Measurements from ENCODE around the gene TRIML1.

TRIML1 gene

GRCh38 chr4:188110741-188111471 is 28.3 kb upstream of the TRIML1 start:
- Histone ChIP-seq H3K9me3 (ENCODE audit: insufficient read depth, low read length, severe bottlenecking) (peaks cover 8% of the 10 kb centered on the region), H3K4me1 (ENCODE audit: insufficient read depth, low read length) (no peaks in the 10 kb centered on the region), H3K4me3 (ENCODE audit: low read depth in 1 of 2, low read length in 2 of 2) (no peak overlapping the region), H2AFZ (ENCODE audit: low read depth, low read length) (no peak overlapping the region), H3K4me2 (ENCODE audit: insufficient read depth, low read length) (no peak overlapping the region), H4K20me1 (ENCODE audit: insufficient read depth, low read length) (no peaks in the 10 kb centered on the region), H3K27ac (ENCODE audit: low read length) (no peak overlapping the region), H3K79me2 (ENCODE audit: insufficient read depth, low read length) (no peaks in the 10 kb centered on the region), H3K9ac (ENCODE audit: low read depth, low read length) (no peak overlapping the region), H3K36me3 (ENCODE audit: insufficient read depth, low read length) (no peaks in the 10 kb centered on the region), H3K27me3 (ENCODE audit: insufficient read depth, low read length, poor library complexity) (no peaks in the 10 kb centered on the region)
- DNase-seq (no peak), ATAC-seq (ENCODE audit: insufficient read depth, low read depth) (no peak)
- TF ChIP-seq CTCF (IDR thresholded peaks at IDR 0.05; ENCODE audit: borderline replicate concordance, extremely low read depth, low read length, poor library complexity, severe bottlenecking): no peak
- no peak for TF ChIP-seq EZH2 (IDR thresholded peaks at IDR 0.05; ENCODE audit: borderline replicate concordance, low read depth, low read length, severe bottlenecking)

- Histone ChIP-seq H3K27ac (ENCODE audit: low read length) (no peak overlapping the region), H3K9ac (ENCODE audit: low read depth, low read length) (no peak overlapping the region), H3K79me2 (ENCODE audit: insufficient read depth, low read length) (no peaks in the 10 kb centered on the region), H3K9me3 (ENCODE audit: insufficient read depth, low read length, severe bottlenecking) (peaks cover 8% of the 10 kb centered on the region), H3K27me3 (ENCODE audit: insufficient read depth, low read length, poor library complexity) (no peaks in the 10 kb centered on the region), H3K4me3 (ENCODE audit: low read depth in 1 of 2, low read length in 2 of 2) (no peak overlapping the region), H3K4me1 (ENCODE audit: insufficient read depth, low read length) (no peaks in the 10 kb centered on the region), H3K4me2 (ENCODE audit: insufficient read depth, low read length) (no peak overlapping the region), H4K20me1 (ENCODE audit: insufficient read depth, low read length) (no peaks in the 10 kb centered on the region), H3K36me3 (ENCODE audit: insufficient read depth, low read length) (no peaks in the 10 kb centered on the region), H2AFZ (ENCODE audit: low read depth, low read length) (no peak overlapping the region)
- ATAC-seq (ENCODE audit: insufficient read depth, low read depth) (no peak), DNase-seq (no peak)
- TF ChIP-seq EZH2 (IDR thresholded peaks at IDR 0.05; ENCODE audit: borderline replicate concordance, low read depth, low read length, severe bottlenecking): no peak
- TF ChIP-seq CTCF (IDR thresholded peaks at IDR 0.05; ENCODE audit: borderline replicate concordance, extremely low read depth, low read length, poor library complexity, severe bottlenecking): no peak
Measured at GRCh38 chr4:188111955-188112354, 27.3 kb upstream of the TRIML1 start.

- no peaks in the 10 kb centered on the region for H4K20me1 ChIP-seq (ENCODE audit: insufficient read depth, low read length)
- ATAC-seq (ENCODE audit: insufficient read depth, low read depth): no peak
- H3K4me2 ChIP-seq (ENCODE audit: insufficient read depth, low read length): no peak overlapping the region
- no peaks in the 10 kb centered on the region for H3K4me1 ChIP-seq (ENCODE audit: insufficient read depth, low read length)
- no peak overlapping the region for H2AFZ ChIP-seq (ENCODE audit: low read depth, low read length)
- TF ChIP-seq EZH2 (IDR thresholded peaks at IDR 0.05; ENCODE audit: borderline replicate concordance, low read depth, low read length, severe bottlenecking): no peak
- TF ChIP-seq CTCF (IDR thresholded peaks at IDR 0.05; ENCODE audit: borderline replicate concordance, extremely low read depth, low read length, poor library complexity, severe bottlenecking): no peak
- no peak overlapping the region for H3K4me3 ChIP-seq (ENCODE audit: low read depth in 1 of 2, low read length in 2 of 2)
- H3K9me3 ChIP-seq (ENCODE audit: insufficient read depth, low read length, severe bottlenecking): peaks cover 14% of the 10 kb centered on the region
- H3K27me3 ChIP-seq (ENCODE audit: insufficient read depth, low read length, poor library complexity): no peaks in the 10 kb centered on the region
- no peaks in the 10 kb centered on the region for H3K79me2 ChIP-seq (ENCODE audit: insufficient read depth, low read length)
- H3K27ac ChIP-seq (ENCODE audit: low read length): no peak overlapping the region
- H3K36me3 ChIP-seq (ENCODE audit: insufficient read depth, low read length): no peaks in the 10 kb centered on the region
- no peak for DNase-seq
- H3K9ac ChIP-seq (ENCODE audit: low read depth, low read length): no peak overlapping the region
Measured at GRCh38 chr4:188113156-188113555, 26.1 kb upstream of the TRIML1 start.

Measured in DND-41 (cell line).